Measurements from ENCODE around the gene RERE.

DNA sequence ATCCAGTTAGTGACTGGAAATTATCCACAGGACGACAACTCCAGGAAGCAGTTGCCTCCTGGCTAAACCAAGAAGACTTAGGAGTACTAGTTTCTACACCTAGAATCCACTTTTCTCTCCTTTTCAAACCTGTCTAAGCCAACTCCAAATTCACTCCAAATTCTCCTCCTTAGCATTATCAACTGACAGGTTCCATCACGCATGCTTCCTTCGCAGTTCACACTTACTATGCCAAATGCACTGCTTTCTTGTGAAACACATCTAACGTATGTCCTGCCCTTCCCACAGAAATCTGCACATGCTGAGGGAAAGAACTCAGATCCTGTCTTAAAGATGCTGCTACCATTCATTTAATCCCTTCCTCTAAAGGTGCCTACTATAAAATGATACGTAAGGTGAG, 225.9 kb downstream of the RERE start:
- TF ChIP-seq NR2C2 (CRISPR knock-in tag; IDR thresholded peaks at IDR 0.05) (no peak), ZNF121 (CRISPR knock-in tag; IDR thresholded peaks at IDR 0.05) (no peak)
- TF ChIP-seq, protein P1, sequence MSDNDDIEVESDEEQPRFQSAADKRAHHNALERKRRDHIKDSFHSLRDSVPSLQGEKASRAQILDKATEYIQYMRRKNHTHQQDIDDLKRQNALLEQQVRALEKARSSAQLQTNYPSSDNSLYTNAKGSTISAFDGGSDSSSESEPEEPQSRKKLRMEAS (CRISPR knock-in tag; IDR thresholded peaks at IDR 0.05): no peak

Measured in WTC11 (cell line).